Stomach (tissue), 4 donors: ENCODE data around the gene CHST7.

ENCODE experiments used
- POLR2A ChIP-seq, 4 donors: fragments of 450-650 bp; IDR thresholded peaks; one replicate each; pipeline ENCODE4 v1.6.1; 2016; ENCODE audit warnings: antibody characterized with exemption in 4 of 4, control low read depth in 2 of 4, mild to moderate bottlenecking in 1 of 4, moderate library complexity in 1 of 4
- POLR2AphosphoS5 ChIP-seq, 3 donors: sonication (generic); formaldehyde crosslinking; IDR thresholded peaks; one replicate each; pipeline ENCODE4 v1.6.1; 2016; ENCODE audit warnings: antibody characterized with exemption in 3 of 3
- TF ChIP-seq, protein P1 (sequence below), 7 experiments: fragments of 450-650 bp in 4 of 7; fragments of 200-600 bp in 3 of 7; sonication (generic) in 3 of 7; IDR thresholded peaks; one replicate each; pipeline ENCODE4 v1.5.1; 2016 to 2019; ENCODE audit warnings: antibody characterized with exemption in 7 of 7, control low read depth in 2 of 7, mild to moderate bottlenecking in 1 of 7

DNA sequence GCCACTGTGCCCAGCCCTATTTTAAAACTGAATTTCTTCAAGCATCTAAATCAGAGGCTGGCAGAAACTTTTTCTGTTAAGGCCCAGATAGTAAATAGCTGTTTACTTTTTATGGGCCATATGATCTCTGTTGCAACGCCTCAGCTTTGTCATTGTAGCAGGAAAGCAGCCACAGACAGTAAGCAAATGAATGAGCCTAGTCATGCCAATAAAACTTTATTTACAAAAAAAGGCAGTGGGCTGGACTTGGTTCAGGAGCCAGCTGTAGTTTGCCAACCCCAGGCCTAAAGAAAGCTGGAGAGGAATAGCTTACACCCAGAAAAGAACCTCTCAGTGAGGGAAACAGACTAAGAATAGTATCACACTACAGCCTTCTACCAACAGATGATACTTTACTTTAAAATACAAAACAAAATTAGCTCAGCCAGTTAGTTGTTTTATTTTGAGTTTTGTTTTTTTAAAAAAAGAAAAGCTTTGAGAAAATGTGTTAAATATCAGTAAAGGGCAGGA lies 25.5 kb downstream of the CHST7 start:
- TF ChIP-seq, protein P1, sequence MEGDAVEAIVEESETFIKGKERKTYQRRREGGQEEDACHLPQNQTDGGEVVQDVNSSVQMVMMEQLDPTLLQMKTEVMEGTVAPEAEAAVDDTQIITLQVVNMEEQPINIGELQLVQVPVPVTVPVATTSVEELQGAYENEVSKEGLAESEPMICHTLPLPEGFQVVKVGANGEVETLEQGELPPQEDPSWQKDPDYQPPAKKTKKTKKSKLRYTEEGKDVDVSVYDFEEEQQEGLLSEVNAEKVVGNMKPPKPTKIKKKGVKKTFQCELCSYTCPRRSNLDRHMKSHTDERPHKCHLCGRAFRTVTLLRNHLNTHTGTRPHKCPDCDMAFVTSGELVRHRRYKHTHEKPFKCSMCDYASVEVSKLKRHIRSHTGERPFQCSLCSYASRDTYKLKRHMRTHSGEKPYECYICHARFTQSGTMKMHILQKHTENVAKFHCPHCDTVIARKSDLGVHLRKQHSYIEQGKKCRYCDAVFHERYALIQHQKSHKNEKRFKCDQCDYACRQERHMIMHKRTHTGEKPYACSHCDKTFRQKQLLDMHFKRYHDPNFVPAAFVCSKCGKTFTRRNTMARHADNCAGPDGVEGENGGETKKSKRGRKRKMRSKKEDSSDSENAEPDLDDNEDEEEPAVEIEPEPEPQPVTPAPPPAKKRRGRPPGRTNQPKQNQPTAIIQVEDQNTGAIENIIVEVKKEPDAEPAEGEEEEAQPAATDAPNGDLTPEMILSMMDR (IDR thresholded peaks at IDR 0.05): no peak
- TF ChIP-seq POLR2A (IDR thresholded peaks at IDR 0.05): no peak
- no peak for TF ChIP-seq POLR2AphosphoS5 (IDR thresholded peaks at IDR 0.05)
